ENCODE results near the gene DYNC1I2. TPM values are rescaled to one million over a fixed set of nuclear protein-coding genes. Genes with fewer than 3 reads are reported as not detected.
A peak's percentile ranks its signal among the peaks of the same experiment; 100 is the strongest.

Gene DYNC1I2
- total and polyA plus RNA-seq, 2 donors (not counting 1 experiment from before 2014, with no cell fraction given) = 109 to 238 TPM

DNA sequence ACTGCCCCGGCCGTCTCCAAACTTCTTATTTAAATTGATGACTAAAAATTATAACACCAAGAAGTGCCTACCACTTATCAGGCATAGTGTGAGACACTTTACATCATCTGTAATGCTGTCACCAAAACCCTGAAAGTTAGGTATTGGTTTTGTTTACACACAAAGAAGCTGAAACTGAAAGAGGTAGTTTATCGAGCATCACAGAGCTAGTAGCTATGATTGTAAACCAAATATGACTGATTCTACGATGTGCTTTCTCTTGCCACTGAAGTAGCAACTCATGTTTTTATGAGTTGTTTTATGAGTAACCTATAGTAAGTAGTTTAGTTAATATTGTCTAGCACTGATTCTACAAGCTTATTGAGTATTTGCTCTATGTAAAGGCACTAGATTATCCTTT is 31.5 kb downstream of the DYNC1I2 start:
- Histone ChIP-seq H3K4me2 (ENCODE audit: extremely low read depth, insufficient read depth, low read length) (no peak overlapping the region), H3K36me3 (ENCODE audit: control insufficient read depth, insufficient read depth, low read length) (peaks cover 2% of the 10 kb centered on the region)

DNA sequence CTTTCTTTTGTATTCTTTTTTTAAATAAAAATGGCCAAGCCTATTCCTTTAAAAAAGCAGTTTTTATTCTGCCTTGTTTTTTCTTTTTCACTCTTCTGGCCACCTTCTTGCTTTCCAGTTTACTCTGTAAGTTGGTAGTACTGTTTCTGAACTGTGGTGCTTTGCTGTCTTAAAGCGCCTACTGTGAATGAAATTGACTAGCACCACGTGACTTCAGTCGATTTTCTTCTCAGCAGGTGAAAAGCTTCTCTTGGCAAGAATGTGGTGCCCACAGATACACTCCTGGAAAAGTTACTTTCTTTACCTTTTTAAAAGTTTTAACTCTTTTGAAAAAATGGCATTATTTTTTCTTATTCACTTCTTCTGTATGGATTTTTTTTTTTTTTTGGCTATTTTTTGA is 32.4 kb downstream of the DYNC1I2 start:
- no peak overlapping the region for H3K4me2 ChIP-seq (ENCODE audit: extremely low read depth, insufficient read depth, low read length)
- peaks cover 2% of the 10 kb centered on the region for H3K36me3 ChIP-seq (ENCODE audit: control insufficient read depth, insufficient read depth, low read length)
- no peak overlapping the region for H3K27ac ChIP-seq (ENCODE audit: insufficient read depth, low read length)
- H3K9ac ChIP-seq (ENCODE audit: insufficient read depth, low read length) = no peak overlapping the region
- H3K79me2 ChIP-seq (ENCODE audit: control insufficient read depth, insufficient read depth, low read length) = no peaks in the 10 kb centered on the region
- H4K20me1 ChIP-seq (ENCODE audit: control insufficient read depth, extremely low read depth, insufficient read depth, low read length) = no peaks in the 10 kb centered on the region
- no peak for DNase-seq (ENCODE audit: low read depth in 2 of 2)
- H2AFZ ChIP-seq (ENCODE audit: low read length) = no peak overlapping the region
- H3K4me1 ChIP-seq (ENCODE audit: control insufficient read depth, extremely low read depth, insufficient read depth, low read length) = no peaks in the 10 kb centered on the region
- no peaks in the 10 kb centered on the region for H3K27me3 ChIP-seq (ENCODE audit: control insufficient read depth, insufficient read depth, low read length)
- no peaks in the 10 kb centered on the region for H3K9me3 ChIP-seq (ENCODE audit: control insufficient read depth, insufficient read depth, low read depth, low read length)
- no peak overlapping the region for H3K4me3 ChIP-seq (replicated peaks in 1 of 4; ENCODE audit: control extremely low read depth in 1 of 4, insufficient read depth in 1 of 4, low read depth in 3 of 4, low read length in 4 of 4)
- TF ChIP-seq, protein P1, sequence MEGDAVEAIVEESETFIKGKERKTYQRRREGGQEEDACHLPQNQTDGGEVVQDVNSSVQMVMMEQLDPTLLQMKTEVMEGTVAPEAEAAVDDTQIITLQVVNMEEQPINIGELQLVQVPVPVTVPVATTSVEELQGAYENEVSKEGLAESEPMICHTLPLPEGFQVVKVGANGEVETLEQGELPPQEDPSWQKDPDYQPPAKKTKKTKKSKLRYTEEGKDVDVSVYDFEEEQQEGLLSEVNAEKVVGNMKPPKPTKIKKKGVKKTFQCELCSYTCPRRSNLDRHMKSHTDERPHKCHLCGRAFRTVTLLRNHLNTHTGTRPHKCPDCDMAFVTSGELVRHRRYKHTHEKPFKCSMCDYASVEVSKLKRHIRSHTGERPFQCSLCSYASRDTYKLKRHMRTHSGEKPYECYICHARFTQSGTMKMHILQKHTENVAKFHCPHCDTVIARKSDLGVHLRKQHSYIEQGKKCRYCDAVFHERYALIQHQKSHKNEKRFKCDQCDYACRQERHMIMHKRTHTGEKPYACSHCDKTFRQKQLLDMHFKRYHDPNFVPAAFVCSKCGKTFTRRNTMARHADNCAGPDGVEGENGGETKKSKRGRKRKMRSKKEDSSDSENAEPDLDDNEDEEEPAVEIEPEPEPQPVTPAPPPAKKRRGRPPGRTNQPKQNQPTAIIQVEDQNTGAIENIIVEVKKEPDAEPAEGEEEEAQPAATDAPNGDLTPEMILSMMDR (conservative IDR thresholded peaks at IDR 0.05 in 1 of 2, IDR thresholded peaks at IDR 0.05 in 1 of 2; ENCODE audit: low read depth in 1 of 2, low read length in 2 of 2) = no peak
- TF ChIP-seq EZH2 (IDR thresholded peaks at IDR 0.05; ENCODE audit: low read length, missing control alignments) = no peak

More for the DNA sequence above, 31.5 kb downstream of the DYNC1I2 start:
- H3K79me2 ChIP-seq (ENCODE audit: control insufficient read depth, insufficient read depth, low read length) = peaks cover 4% of the 10 kb centered on the region
- TF ChIP-seq, protein P1 (conservative IDR thresholded peaks at IDR 0.05 in 1 of 2, IDR thresholded peaks at IDR 0.05 in 1 of 2; ENCODE audit: low read depth in 1 of 2, low read length in 2 of 2) = no peak
- no peak for TF ChIP-seq EZH2 (IDR thresholded peaks at IDR 0.05; ENCODE audit: low read length, missing control alignments)
- H3K27me3 ChIP-seq (ENCODE audit: control insufficient read depth, insufficient read depth, low read length) = no peaks in the 10 kb centered on the region
- H3K4me3 ChIP-seq (replicated peaks in 1 of 4; ENCODE audit: control extremely low read depth in 1 of 4, insufficient read depth in 1 of 4, low read depth in 3 of 4, low read length in 4 of 4) = no peak overlapping the region
- H4K20me1 ChIP-seq (ENCODE audit: control insufficient read depth, extremely low read depth, insufficient read depth, low read length) = no peaks in the 10 kb centered on the region
- DNase-seq (ENCODE audit: low read depth in 2 of 2) = no peak
- no peak overlapping the region for H3K9ac ChIP-seq (ENCODE audit: insufficient read depth, low read length)
- H3K9me3 ChIP-seq (ENCODE audit: control insufficient read depth, insufficient read depth, low read depth, low read length) = no peaks in the 10 kb centered on the region
- H2AFZ ChIP-seq (ENCODE audit: low read length) = no peak overlapping the region
- no peaks in the 10 kb centered on the region for H3K4me1 ChIP-seq (ENCODE audit: control insufficient read depth, extremely low read depth, insufficient read depth, low read length)
- no peak overlapping the region for H3K27ac ChIP-seq (ENCODE audit: insufficient read depth, low read length)

DNA sequence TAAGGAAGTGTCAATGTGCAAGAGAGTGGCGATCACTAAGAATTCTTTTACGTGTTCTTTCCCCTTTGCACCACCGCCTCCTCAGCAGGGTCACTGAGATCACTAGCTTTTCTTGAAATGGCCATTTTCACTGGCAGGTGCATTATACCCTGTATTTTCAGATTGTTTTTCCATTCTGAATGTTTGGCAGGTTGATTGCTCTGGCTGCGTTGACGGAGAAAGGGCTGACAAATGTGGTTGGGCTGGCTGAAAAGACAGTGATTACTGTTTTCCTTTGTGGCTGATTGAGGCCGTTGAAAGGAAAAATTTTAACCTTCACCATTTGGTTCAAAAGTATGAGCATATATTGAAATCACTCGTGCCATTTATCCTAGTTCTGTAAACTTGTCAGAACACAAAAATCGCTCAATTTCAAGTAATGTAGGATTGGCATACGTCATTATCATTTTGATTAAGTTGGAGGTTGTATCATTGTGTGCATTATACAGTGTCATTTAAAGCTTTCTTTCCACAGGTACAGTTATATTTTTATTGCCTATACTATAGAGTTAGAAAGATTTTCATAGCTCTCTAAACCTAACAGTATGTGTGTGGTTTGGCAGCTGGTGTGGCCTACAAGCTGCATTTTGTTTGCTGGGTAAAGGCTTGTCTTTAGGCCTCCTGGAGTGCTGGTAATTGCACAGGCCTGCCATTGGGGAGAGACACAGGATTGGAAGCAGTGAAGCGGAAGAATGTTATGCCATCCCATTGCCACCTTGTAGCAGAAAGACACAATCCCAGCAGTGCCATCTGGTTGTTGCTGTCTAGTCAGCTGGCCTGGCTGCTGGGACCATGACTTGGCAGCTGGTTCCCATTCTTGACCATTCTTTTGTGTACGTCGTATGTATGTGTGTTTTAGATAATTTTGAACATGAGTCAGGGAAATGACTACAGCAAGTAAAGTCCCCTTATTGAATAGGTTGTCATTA is 36.7 kb downstream of the DYNC1I2 start:
- Histone ChIP-seq H3K36me3 (ENCODE audit: control insufficient read depth, insufficient read depth, low read length) (no peaks in the 10 kb centered on the region), H3K27ac (ENCODE audit: insufficient read depth, low read length) (no peak overlapping the region), H3K27me3 (ENCODE audit: control insufficient read depth, insufficient read depth, low read length) (no peaks in the 10 kb centered on the region), H4K20me1 (ENCODE audit: control insufficient read depth, extremely low read depth, insufficient read depth, low read length) (no peaks in the 10 kb centered on the region), H3K4me3 (replicated peaks in 1 of 4; ENCODE audit: control extremely low read depth in 1 of 4, insufficient read depth in 1 of 4, low read depth in 3 of 4, low read length in 4 of 4) (no peak overlapping the region), H2AFZ (ENCODE audit: low read length) (no peak overlapping the region), H3K9ac (ENCODE audit: insufficient read depth, low read length) (no peak overlapping the region), H3K79me2 (ENCODE audit: control insufficient read depth, insufficient read depth, low read length) (no peaks in the 10 kb centered on the region), H3K4me2 (ENCODE audit: extremely low read depth, insufficient read depth, low read length) (no peak overlapping the region), H3K9me3 (ENCODE audit: control insufficient read depth, insufficient read depth, low read depth, low read length) (no peaks in the 10 kb centered on the region), H3K4me1 (ENCODE audit: control insufficient read depth, extremely low read depth, insufficient read depth, low read length) (no peaks in the 10 kb centered on the region)
- DNase-seq (ENCODE audit: low read depth in 2 of 2) = peak; percentile 23 to 50
- TF ChIP-seq EZH2 (IDR thresholded peaks at IDR 0.05; ENCODE audit: low read length, missing control alignments) = no peak
